Heart right ventricle (tissue), 16 donors: Measurements from ENCODE around the gene NUP93. TPM values are rescaled to one million over a fixed set of nuclear protein-coding genes. Genes with fewer than 3 reads are reported as not detected.

ENCODE experiments used
- ATAC-seq, 8 donors: fragments of 200-7000 bp; cut with Tn5 transposase; one replicate each; pipeline ENCODE4 v1.9.1; 2020; ENCODE audit warnings: mild to moderate bottlenecking in 8 of 8, moderate library complexity in 8 of 8, moderate number of reproducible peaks in 1 of 8
- DNase-seq, 2 donors: peaks; one replicate each; pipeline ENCODE4 v3.0.0-alpha.2; 2020
- H3K27ac ChIP-seq, 10 donors: fragments of 200-600 bp; sonication (generic) in 2 of 10; one replicate each; pipeline versions ENCODE4 v1.5.0 to v1.8.0; 2020 to 2022; ENCODE audit warnings: mild to moderate bottlenecking in 3 of 10
- H3K27me3 ChIP-seq, 7 donors: fragments of 200-600 bp; one replicate each; pipeline ENCODE4 v1.8.0; 2021 to 2022; ENCODE audit warnings: mild to moderate bottlenecking in 2 of 7
- H3K36me3 ChIP-seq, 9 donors: fragments of 200-600 bp; sonication (generic) in 1 of 9; one replicate each; pipeline versions ENCODE4 v1.5.0 to v1.8.0; 2020 to 2022; ENCODE audit warnings: mild to moderate bottlenecking in 2 of 9
- H3K4me1 ChIP-seq, 9 donors: fragments of 200-600 bp; sonication (generic) in 1 of 9; one replicate each; pipeline versions ENCODE4 v1.5.0 to v1.8.0; 2020 to 2022; ENCODE audit warnings: mild to moderate bottlenecking in 4 of 9
- H3K4me3 ChIP-seq, 10 donors: fragments of 200-600 bp; sonication (generic) in 2 of 10; one replicate each; pipeline versions ENCODE4 v1.5.0 to v1.8.0; 2020 to 2022; ENCODE audit warnings: mild to moderate bottlenecking in 7 of 10, moderate library complexity in 2 of 10
- H3K9me3 ChIP-seq, 11 donors: fragments of 200-600 bp in 10 of 11; sonication (generic) in 2 of 11; one replicate each; pipeline versions ENCODE4 v1.5.0 to v1.8.0; 2013 to 2022; ENCODE audit warnings: mild to moderate bottlenecking in 2 of 11, control low read depth in 1 of 11, moderate library complexity in 1 of 11
- WGBS, 2 donors: extraction: QIAGEN DNeasy Blood & Tissue Kit; methylation state at CpG; one replicate each; pipeline ENCODE4 v1.1.7; 2013; ENCODE audit warnings: inconsistent platforms in 1 of 2; 5-methylcytosine and 5-hydroxymethylcytosine counted together
- intact Hi-C, 10 donors: fragments of 100-400 bp; cut with DNase I; formaldehyde crosslinking; loops; one replicate each; pipeline versions ENCODE4 v1.11.1 to v1.14.2; 2022
- polyA plus RNA-seq, 2 donors: library from polyadenylated mRNA; stranded (reverse); fragments of 200-250 nt; gene quantifications; one replicate each; pipeline ENCODE4 v1.2.3, GENCODE V29; 2013
- total RNA-seq, 10 donors: library from RNA; stranded (reverse); fragmentation: NEBNext Ultra II Directional in 3 of 10; extraction: Animal tissue kit (Norgen Biotek cat#: 25700) in 3 of 10; gene quantifications; one replicate each; pipeline versions ENCODE4 v1.2.1 to v1.2.4, GENCODE V29; 2021 to 2023
- TF ChIP-seq, protein P1 (sequence below), 9 donors: fragments of 200-600 bp; sonication (generic) in 2 of 9; IDR thresholded peaks; one replicate each; pipeline versions ENCODE4 v1.5.0 to v1.8.0; 2021 to 2022; ENCODE audit warnings: antibody characterized with exemption in 9 of 9, mild to moderate bottlenecking in 5 of 9, moderate library complexity in 1 of 9
- donor health status: Arrhythmogenic right ventricular cardiomyopathy.
- donor health status: ischemic (EF 13 %, LVEDD 7.1; RV severe dilation, severe dysfunction).
- donor health status: healthy with polysubstance abuse.
- donor health status: DM: no; HTN: yes; CAD: no.
- donor health status: DM: no; HTN: no; CAD: no.
- donor health status: ischemic (EF 25% LVEDD 6.9; RV normal size, moderate dysfunction).
- donor health status: ischemic (EF 25% LVEDD 5.7; RV mildly dilated, moderate dysfunction).
- donor health status: healthy.
- donor health status: DM: yes; HTN: yes; CAD: no.
- donor health status: Ischemic cardiomyopathy.
- donor health status: ischemic (EF 35%, LVEDD 5.7; RV mildly dilated, moderate dysfunction).
- donor health status: nonischemic (EF 11% LVEDD 7.7; RV severe dilation, severe dysfunction).
- donor health status: DM: yes; HTN: yes; CAD: no.
- donor health status: PGD.
- donor health status: ischemic (EF 29% LVEDD 5.4; RV normal size, mild dysfunction).
- donor health status: nonischemic (EF 23%, LVEDD 6.1; RV moderate dilation, normal function).

The NUP93 gene
- total and polyA plus RNA-seq, 12 donors, result 25.4 to 34.8 (median 27.6) TPM

DNA sequence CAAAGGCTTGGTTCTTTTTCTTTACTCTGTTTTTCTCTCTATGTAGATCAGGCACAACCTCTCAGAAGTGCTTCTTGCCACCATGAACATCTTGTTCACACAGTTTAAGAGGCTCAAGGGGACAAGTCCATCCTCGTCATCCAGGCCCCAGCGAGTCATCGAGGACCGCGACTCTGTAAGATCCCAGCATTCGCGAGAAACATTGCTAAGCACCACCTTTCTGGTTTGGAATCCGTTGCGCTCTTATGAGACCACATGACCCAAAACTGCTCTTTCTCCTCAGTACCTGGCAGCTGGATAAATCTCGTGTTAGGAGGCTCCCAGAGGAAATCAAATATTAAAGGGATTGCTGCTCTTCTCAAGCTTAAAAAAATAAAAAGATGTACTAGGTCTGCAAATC is 111.7 kb downstream of the NUP93 start:
- H3K9me3 ChIP-seq, result no peaks in the 10 kb centered on the region
- 93 to 96% methylated on average over 10 of the region's 10 CpGs for WGBS, 2 donors
- H3K4me3 ChIP-seq, result no peak overlapping the region
- TF ChIP-seq, protein P1, sequence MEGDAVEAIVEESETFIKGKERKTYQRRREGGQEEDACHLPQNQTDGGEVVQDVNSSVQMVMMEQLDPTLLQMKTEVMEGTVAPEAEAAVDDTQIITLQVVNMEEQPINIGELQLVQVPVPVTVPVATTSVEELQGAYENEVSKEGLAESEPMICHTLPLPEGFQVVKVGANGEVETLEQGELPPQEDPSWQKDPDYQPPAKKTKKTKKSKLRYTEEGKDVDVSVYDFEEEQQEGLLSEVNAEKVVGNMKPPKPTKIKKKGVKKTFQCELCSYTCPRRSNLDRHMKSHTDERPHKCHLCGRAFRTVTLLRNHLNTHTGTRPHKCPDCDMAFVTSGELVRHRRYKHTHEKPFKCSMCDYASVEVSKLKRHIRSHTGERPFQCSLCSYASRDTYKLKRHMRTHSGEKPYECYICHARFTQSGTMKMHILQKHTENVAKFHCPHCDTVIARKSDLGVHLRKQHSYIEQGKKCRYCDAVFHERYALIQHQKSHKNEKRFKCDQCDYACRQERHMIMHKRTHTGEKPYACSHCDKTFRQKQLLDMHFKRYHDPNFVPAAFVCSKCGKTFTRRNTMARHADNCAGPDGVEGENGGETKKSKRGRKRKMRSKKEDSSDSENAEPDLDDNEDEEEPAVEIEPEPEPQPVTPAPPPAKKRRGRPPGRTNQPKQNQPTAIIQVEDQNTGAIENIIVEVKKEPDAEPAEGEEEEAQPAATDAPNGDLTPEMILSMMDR (IDR thresholded peaks at IDR 0.05), result no peak
- no peak for DNase-seq
- no peaks in the 10 kb centered on the region for H3K27me3 ChIP-seq
- peaks cover 0 to 92% (median 23%) of the 10 kb centered on the region in 9 donors for H3K36me3 ChIP-seq
- H3K4me1 ChIP-seq, result peaks cover 0 to 2% (median 0%) of the 10 kb centered on the region in 9 donors
- ATAC-seq, result no peak
- H3K27ac ChIP-seq, result no peak overlapping the region
- intact Hi-C loops, result no loop called here

DNA sequence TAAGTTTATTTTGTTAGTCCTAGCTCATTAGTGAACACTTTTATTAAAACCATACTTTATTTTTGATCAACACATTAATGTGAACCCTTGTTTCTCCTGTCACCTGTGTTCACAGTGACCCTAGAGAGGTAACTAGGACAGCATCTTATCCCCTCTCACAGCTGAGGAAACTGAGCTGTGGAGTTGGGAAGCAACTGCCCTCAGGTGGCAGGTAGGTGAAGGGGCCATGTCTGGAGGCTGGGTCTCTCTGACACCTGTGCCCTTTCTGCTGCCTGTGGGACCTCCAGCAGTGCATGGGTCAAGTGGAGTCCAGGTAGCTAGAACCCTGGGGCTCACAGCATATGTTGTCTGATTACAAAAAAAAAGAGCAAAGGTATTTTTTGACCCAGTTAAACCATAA is 112.2 kb downstream of the NUP93 start:
- ATAC-seq, result no peak
- peaks cover 0 to 5% (median 0%) of the 10 kb centered on the region in 9 donors for H3K4me1 ChIP-seq
- H3K36me3 ChIP-seq, result peaks cover 0 to 87% (median 23%) of the 10 kb centered on the region in 9 donors
- intact Hi-C loops, result no loop called here
- no peak overlapping the region for H3K4me3 ChIP-seq
- TF ChIP-seq, protein P1 (IDR thresholded peaks at IDR 0.05), result no peak
- H3K27me3 ChIP-seq, result no peaks in the 10 kb centered on the region
- no peaks in the 10 kb centered on the region for H3K9me3 ChIP-seq
- no peak overlapping the region for H3K27ac ChIP-seq
- DNase-seq, result no peak

DNA sequence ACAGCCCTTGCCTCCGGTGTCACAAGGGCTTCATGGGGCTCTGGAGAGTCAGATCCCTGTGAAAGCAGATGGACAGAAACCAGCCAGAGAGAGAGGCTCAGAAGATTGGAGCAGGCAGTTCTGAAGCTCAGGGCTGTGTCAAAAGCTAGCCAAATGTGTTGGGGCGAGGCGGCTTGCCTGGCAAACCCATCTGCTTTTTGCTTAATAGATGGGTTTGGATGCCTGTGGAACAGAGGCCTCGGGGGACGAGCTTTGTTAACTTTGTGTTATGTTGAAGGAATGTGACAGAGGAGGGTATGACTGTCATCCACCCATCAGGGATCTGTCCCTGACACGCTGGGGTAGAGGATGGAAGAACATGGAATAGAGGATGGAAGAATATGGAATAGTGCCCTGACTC is 114.1 kb downstream of the NUP93 start:
- H3K36me3 ChIP-seq, result peaks cover 0 to 68% (median 8%) of the 10 kb centered on the region in 9 donors
- TF ChIP-seq, protein P1 (IDR thresholded peaks at IDR 0.05), result no peak
- intact Hi-C loops, result no loop called here
- whole genome bisulfite sequencing, 2 donors, result 94% methylated on average over 6 of the region's 6 CpGs
- peaks cover 0 to 24% (median 18%) of the 10 kb centered on the region in 9 donors for H3K4me1 ChIP-seq
- no peaks in the 10 kb centered on the region for H3K27me3 ChIP-seq
- DNase-seq (no peak), ATAC-seq (no peak)
- H3K27ac ChIP-seq, result no peak overlapping the region
- no peak overlapping the region for H3K4me3 ChIP-seq
- no peaks in the 10 kb centered on the region for H3K9me3 ChIP-seq

DNA sequence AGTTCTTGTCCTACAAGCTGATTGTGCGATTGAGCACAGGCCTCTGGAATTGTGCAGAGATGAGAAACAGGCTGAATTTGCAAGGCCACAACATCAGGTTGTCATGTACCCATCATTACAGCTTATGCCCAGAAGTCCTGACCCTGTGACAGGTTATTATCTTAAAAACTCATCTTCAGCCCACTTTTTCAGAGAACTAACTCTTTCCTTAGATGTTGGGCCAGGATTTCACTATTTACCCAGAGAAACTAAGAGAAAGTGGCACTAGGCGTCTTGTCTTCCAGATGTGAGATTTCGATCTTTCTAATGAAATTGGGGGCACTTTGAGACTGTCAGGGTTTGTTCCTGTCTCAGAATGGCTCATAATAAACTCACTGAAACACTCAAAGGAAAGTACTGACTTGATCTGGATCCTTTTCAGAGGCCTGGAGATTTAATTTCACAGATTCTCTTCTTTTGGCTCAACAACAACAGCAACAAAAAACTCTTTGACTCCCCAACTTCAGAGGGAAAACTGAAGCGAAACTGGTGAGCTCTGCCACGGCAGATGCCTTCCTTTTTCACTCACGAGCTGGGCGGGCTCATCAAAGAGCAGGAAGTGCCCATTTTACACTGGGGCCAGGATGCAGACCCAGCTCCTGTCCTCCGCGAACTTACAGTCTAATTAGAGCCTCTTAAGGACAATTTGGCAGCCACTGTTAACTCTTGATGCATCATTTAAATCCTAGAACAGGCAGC is 117.4 kb downstream of the NUP93 start:
- H3K27ac ChIP-seq, result peak overlapping the region in 2 of 10 donors; percentile 34 to 38
- H3K4me3 ChIP-seq, result no peak overlapping the region
- ATAC-seq (peak in 1 of 8 donors; percentile 14), DNase-seq (no peak)
- no peaks in the 10 kb centered on the region for H3K27me3 ChIP-seq
- H3K9me3 ChIP-seq, result no peaks in the 10 kb centered on the region
- WGBS, 2 donors, result 61 to 66% methylated on average over 9 of the region's 9 CpGs
- TF ChIP-seq, protein P1 (IDR thresholded peaks at IDR 0.05), result no peak
- peaks cover 0 to 30% (median 21%) of the 10 kb centered on the region in 9 donors for H3K4me1 ChIP-seq
- peaks cover 0 to 35% (median 5%) of the 10 kb centered on the region in 9 donors for H3K36me3 ChIP-seq
- intact Hi-C loops, result no loop called here
